ENCODE measurements around the gene CSKMT.

GRCh38 chr11:62671236-62671607 is 6.1 kb downstream of the CSKMT start:
- TF ChIP-seq, protein P1, sequence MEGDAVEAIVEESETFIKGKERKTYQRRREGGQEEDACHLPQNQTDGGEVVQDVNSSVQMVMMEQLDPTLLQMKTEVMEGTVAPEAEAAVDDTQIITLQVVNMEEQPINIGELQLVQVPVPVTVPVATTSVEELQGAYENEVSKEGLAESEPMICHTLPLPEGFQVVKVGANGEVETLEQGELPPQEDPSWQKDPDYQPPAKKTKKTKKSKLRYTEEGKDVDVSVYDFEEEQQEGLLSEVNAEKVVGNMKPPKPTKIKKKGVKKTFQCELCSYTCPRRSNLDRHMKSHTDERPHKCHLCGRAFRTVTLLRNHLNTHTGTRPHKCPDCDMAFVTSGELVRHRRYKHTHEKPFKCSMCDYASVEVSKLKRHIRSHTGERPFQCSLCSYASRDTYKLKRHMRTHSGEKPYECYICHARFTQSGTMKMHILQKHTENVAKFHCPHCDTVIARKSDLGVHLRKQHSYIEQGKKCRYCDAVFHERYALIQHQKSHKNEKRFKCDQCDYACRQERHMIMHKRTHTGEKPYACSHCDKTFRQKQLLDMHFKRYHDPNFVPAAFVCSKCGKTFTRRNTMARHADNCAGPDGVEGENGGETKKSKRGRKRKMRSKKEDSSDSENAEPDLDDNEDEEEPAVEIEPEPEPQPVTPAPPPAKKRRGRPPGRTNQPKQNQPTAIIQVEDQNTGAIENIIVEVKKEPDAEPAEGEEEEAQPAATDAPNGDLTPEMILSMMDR (IDR thresholded peaks at IDR 0.05) = no peak
- TF ChIP-seq POLR2AphosphoS5 (IDR thresholded peaks at IDR 0.05; ENCODE audit: insufficient read depth in 1 of 2, low read depth in 1 of 2) = no peak
